IPS-18a (cell line): ENCODE results near the gene MOV10.
A peak's percentile ranks its signal among the peaks of the same experiment; 100 is the strongest.

ENCODE experiments used
- H3K27ac ChIP-seq: one replicate; pipeline ENCODE4 v1.5.1; 2013; ENCODE audit warnings: low read length
- H3K27me3 ChIP-seq: one replicate; pipeline ENCODE4 v1.6.1; 2013; ENCODE audit warnings: mild to moderate bottlenecking, low read length; ENCODE audit not compliant: control insufficient read depth, insufficient read depth
- H3K36me3 ChIP-seq: one replicate; pipeline ENCODE4 v1.6.1; 2013; ENCODE audit warnings: low read depth, low read length; ENCODE audit not compliant: control insufficient read depth
- H3K4me1 ChIP-seq: one replicate; pipeline ENCODE4 v1.6.1; 2013; ENCODE audit warnings: low read depth, low read length; ENCODE audit not compliant: control insufficient read depth
- H3K4me3 ChIP-seq: one replicate; pipeline ENCODE4 v1.5.1; 2013; ENCODE audit warnings: low read length
- H3K9ac ChIP-seq: one replicate; pipeline ENCODE4 v1.6.1; 2013; ENCODE audit warnings: mild to moderate bottlenecking, low read length, moderate library complexity
- H3K9me3 ChIP-seq: one replicate; pipeline ENCODE4 v1.6.1; 2013; ENCODE audit warnings: low read depth, low read length; ENCODE audit not compliant: control insufficient read depth

The MOV10 gene

DNA sequence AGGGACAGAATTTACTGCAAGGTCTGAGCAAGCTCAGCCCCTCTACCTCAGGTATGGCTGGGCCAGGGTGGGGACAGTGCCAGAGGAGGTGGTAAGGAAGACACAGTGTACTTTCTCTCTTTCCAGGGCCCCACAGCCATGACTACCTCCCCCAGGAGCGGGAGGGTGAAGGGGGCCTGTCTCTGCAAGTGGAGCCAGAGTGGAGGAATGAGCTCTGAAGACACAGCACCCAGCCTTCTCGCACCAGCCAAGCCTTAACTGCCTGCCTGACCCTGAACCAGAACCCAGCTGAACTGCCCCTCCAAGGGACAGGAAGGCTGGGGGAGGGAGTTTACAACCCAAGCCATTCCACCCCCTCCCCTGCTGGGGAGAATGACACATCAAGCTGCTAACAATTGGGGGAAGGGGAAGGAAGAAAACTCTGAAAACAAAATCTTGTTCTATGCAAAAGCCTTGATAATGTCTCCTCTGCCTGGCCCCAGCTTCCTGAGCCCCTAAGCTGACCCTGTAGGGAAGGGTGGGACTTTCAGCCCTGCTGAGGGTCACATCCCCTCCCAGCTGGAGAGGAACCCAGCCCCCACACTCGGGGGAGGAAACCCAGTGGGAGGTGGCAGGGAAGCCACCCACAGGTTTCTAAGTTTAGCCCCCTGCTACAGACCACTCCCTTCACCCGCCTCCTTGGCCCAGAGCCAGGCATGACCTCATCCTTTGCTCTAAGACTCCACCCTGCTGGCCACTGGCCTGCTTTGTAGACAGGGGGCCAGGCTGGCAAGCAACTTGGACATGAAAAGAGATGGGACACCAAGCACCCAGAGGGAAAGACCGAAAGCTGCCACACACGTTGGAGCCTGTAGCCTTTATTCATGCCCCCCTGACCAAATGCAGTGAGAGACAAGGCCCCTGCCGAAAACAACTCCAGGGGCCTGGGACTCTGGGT lies 26.1 kb downstream of the MOV10 start:
- no peaks in the 10 kb centered on the region for H3K9me3 ChIP-seq
- H3K27me3 ChIP-seq, result peaks cover 45% of the 10 kb centered on the region
- no peak overlapping the region for H3K27ac ChIP-seq
- peaks cover 40% of the 10 kb centered on the region for H3K4me1 ChIP-seq
- no peak overlapping the region for H3K4me3 ChIP-seq
- peaks cover 18% of the 10 kb centered on the region for H3K36me3 ChIP-seq
- no peak overlapping the region for H3K9ac ChIP-seq

DNA sequence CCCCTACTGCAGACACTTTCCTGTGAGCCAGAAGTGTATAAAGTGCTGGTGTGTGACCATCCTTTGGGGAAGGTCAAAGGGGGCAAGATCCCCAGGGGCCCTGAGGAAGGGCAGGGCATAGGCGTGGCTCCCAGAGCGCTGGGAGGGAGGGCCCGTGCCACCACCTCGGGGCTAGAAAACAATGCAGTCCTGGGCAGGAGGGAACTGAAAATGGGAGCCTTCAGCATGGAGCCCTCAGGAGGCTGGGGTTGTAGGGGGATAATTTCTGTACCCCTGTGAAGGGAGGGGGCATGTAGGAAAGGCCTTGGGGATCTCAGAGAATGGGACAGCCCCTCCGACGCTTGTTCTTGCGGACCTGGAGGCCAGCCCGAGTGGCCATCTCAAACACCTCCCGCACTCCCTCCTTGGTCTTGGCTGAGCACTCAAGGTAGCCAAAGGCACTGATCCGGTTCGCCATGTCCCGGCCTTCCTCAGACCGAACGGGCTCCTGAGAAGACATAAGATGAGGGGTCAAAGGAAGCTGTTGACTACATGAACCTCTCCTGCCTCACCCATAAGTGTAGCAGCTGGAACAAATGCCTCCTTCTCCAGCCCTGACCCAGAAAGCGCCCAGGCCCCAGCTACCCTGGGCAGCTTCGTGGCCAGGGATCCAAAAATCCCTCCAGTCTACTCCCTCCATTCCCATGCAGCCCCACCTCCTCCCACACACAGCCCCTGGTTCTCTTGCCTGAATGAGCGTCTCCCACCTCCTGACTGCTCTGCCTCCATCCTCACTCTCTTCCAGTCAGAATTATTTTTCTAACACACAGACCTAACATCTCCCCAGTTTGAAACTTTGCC lies 27.0 kb downstream of the MOV10 start:
- H3K36me3 ChIP-seq, result peaks cover 18% of the 10 kb centered on the region
- no peak overlapping the region for H3K4me3 ChIP-seq
- no peaks in the 10 kb centered on the region for H3K9me3 ChIP-seq
- H3K27ac ChIP-seq, result no peak overlapping the region
- H3K27me3 ChIP-seq, result peaks cover 49% of the 10 kb centered on the region
- no peak overlapping the region for H3K9ac ChIP-seq
- peaks cover 46% of the 10 kb centered on the region for H3K4me1 ChIP-seq

DNA sequence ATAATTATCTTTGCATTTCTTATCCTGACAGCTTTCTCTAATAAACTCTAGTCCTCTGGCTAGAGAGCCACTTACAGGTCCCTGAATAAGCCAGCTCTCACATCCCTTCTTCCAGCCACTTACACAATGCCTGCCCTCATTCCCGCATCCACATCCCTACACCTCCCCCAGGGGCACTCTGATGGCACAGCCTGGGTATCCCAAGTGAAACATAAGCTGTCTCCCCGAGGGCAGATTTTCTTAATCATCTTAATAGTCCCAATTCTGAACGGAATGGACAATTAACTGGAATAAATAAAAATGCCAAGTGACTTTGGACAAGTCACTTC lies 27.6 kb downstream of the MOV10 start:
- Histone ChIP-seq H3K9me3 (no peaks in the 10 kb centered on the region), H3K4me3 (no peak overlapping the region), H3K27ac (no peak overlapping the region), H3K27me3 (peaks cover 49% of the 10 kb centered on the region), H3K4me1 (peaks cover 46% of the 10 kb centered on the region), H3K36me3 (peaks cover 14% of the 10 kb centered on the region), H3K9ac (no peak overlapping the region)

DNA sequence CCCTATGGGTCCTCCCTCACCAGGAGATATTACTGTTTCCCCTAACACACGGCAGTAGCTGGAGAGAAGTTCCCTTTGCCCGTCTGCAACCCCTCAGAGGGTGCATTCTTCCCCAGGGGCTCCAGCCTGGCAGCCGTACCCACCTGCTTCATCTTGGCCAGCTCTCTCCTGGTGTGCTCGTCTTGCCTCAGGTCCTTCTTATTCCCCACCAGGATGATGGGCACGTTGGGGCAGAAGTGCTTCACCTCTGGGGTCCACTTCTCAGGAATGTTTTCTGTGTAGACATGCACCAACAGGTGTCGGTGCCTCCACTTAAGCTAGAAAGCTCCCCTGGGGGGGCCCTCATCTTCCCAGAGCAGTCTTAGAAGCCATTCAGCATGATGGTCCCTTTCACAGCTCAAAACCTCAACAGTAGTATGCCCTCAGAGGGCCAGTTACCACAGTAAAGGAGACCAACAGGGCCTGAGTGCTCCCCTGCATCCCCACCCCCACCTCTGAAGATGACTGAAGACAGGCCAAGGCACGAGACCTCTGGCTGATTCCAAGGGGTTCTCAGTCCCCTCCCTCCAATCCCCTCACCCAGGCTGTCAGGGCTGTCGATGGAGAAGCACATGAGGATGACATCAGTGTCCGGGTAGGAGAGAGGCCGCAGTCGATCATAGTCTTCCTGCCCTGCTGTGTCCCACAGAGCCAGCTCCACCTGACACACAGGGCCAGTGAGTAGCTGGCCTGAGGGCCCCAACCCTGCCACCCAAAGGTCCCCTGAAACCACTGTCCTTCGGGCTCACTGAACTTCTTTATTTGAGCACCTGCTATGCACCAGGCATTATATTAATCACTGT lies 28.2 kb downstream of the MOV10 start:
- no peak overlapping the region for H3K4me3 ChIP-seq
- no peak overlapping the region for H3K27ac ChIP-seq
- H3K36me3 ChIP-seq, result peaks cover 14% of the 10 kb centered on the region
- H3K9me3 ChIP-seq, result no peaks in the 10 kb centered on the region
- peaks cover 47% of the 10 kb centered on the region for H3K4me1 ChIP-seq
- H3K27me3 ChIP-seq, result peaks cover 51% of the 10 kb centered on the region
- H3K9ac ChIP-seq, result no peak overlapping the region

DNA sequence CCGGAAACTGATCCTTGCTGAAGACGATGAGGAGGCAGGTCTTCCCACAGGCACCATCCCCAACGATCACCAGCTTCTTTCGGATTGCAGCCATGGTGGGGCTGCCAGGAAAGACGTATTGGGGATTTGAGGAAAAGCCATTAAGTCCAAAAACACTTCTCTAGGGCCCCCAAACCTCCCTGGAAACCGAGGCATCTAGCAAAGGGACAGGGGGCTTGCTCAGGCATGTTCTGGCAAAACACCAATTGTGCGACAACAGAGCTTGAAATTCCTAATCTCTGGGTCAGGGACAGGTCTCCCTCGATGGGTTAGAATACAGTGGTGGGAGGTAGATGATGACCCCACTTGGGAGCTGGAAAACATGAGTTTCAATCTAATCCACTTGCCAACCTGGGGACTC lies 29.2 kb downstream of the MOV10 start:
- H3K4me1 ChIP-seq, result peaks cover 46% of the 10 kb centered on the region
- H3K9me3 ChIP-seq, result no peaks in the 10 kb centered on the region
- H3K4me3 ChIP-seq, result no peak overlapping the region
- no peak overlapping the region for H3K9ac ChIP-seq
- H3K27me3 ChIP-seq, result peaks cover 56% of the 10 kb centered on the region
- H3K27ac ChIP-seq, result no peak overlapping the region
- peaks cover 8% of the 10 kb centered on the region for H3K36me3 ChIP-seq

DNA sequence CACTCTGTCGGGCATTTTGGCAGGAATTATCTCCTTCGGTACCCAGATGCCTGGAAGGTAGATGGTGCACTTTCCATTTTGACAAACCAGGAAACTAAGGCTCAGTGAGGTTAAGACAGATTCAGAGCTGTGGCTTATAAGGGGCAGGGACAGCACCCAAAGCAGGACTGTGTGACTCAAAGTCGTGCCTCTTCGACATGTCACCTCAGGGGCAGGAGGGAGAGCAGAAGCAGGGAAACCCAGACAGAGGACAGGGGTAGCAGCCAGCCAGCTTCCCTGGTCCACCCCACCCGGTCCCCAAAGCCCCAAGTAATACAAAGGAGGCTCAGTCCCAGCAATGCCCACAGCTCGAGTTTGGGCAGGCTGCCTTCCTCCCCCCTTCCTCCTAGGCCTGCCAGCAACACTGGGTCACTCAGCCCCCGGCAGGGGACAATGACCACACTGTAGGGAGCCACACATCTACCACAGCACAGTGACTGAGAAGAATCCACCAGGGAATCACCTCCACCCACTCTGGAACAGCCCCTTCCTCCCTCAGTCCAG lies 30.0 kb downstream of the MOV10 start:
- H3K9ac ChIP-seq, result no peak overlapping the region
- H3K4me1 ChIP-seq, result peaks cover 44% of the 10 kb centered on the region
- H3K4me3 ChIP-seq, result peak overlapping the region; percentile 70
- peaks cover 5% of the 10 kb centered on the region for H3K36me3 ChIP-seq
- no peak overlapping the region for H3K27ac ChIP-seq
- H3K27me3 ChIP-seq, result peaks cover 48% of the 10 kb centered on the region
- H3K9me3 ChIP-seq, result no peaks in the 10 kb centered on the region

DNA sequence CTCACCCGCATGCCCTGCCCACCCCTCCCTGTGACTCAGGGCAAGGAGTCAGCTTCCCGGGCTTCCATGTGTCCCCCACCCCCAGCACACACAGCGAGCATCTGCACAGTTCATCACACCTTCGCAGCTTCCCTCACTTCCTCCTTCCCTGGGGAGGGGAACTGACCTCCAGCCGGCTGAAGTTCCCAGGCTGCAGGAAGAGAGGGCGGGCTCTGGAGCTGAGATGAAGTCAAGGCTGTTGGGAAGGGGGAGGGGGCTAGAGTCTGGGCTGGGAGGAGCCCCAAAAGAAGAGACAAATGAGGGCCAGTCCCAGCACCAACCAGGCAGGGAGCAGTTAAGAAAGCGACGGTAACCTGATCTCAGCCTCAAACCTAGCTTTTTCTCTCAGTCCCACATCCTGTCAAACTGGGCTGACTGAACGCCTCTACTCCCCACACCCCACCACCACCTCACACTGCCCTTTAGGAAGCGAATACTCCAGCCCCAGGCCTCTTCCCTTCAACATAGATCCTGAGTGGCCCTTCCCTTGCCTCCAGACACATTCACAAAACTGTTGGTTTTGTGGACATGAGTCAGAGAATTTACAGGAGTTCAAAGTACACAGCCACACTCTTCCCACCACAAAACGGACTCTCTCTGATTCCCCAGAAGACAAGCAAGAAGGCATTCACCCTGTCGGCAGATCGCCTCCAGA lies 30.6 kb downstream of the MOV10 start:
- Histone ChIP-seq H3K4me1 (peaks cover 41% of the 10 kb centered on the region), H3K27ac (no peak overlapping the region), H3K4me3 (peak overlapping the region; percentile 70), H3K36me3 (peaks cover 3% of the 10 kb centered on the region), H3K9ac (no peak overlapping the region), H3K9me3 (no peaks in the 10 kb centered on the region), H3K27me3 (peaks cover 42% of the 10 kb centered on the region)

DNA sequence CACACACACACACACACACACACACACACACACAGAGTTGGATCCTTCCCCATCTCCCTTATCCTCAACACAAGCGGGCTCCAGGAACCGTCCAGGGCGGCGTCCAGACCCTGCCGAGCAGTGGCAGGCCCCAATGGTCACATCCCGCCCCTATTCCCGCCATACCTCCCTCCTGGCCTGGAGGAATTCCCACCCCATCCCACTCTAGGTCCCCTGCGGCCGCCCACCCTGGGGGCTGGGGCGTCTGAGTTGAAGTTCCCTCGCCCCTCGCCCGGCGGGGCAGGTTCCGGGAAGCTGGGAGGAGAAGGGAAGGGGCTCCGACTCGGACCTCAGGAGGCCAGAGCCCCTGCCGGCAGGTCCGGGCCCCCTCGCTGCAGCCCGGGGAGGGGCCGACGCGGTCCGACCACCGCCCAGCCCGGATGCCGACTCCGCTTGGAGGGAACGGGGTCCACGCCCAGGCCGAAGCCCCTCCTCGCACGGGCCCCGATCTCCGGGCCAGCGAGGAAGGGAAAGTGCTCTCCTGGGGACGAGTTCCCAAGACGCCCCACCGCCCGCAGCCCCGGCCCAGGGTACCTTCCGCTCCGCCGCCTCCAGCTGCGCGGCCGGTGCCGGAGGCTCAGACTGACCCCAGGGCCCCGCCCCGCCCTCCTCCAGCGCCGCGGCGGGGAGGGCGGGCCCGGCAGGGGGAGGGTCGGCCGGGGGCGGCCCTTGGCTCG lies 32.2 kb downstream of the MOV10 start, which contains the start of gene RHOC:
Gene RHOC (minus strand): TSS at position 623 of the 716 bp plus-strand sequence. CDS start 3,328 bp downstream, outside the sequence.
- Histone ChIP-seq H3K4me3 (peak within 1 kb of the TSS; percentile 70), H3K27ac (no peak within 1 kb of the TSS), H3K4me1 (peaks cover 35% of the 10 kb centered on the region)

DNA sequence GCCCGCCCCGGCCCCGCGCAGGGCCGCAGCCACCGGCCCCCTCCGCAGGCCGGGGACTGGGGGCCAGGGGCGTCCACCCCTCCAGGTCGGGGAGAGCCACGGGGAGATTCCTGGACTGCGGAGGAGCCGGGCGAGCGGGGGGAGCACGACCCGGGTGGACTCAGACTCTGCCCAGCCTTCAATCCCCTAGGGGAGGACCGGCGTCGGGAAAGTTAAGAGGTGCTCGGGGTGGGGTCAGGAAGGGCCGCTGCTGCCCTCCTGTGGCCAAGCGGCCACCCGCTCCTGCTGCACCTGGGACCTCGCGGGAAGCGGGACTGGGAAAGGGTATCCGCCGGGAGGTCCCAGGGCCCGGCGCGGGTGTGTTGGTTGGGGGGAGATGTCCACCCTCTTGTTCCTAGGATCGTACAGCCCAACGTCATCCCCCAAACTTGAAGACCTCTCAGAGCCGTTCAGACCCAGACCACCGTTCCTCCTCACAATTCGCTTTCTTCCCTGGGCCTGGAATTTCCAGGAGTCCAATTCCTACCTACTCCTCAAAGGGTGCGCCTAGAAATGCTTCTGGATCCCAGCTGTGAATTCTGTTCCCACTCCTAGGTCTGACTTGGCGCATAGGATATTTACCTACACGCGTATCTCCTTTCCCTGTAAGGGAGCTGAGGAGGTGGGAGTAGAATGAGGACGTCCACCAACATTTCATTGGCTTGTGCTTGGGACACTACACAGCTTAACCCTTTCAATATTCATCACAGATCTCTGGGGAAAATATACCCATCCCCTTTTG lies 33.0 kb downstream of the MOV10 start:
- Histone ChIP-seq H3K9ac (no peak overlapping the region), H3K27ac (no peak overlapping the region), H3K4me1 (peaks cover 38% of the 10 kb centered on the region), H3K9me3 (no peaks in the 10 kb centered on the region), H3K27me3 (peaks cover 33% of the 10 kb centered on the region), H3K36me3 (peaks cover 11% of the 10 kb centered on the region), H3K4me3 (peak overlapping the region; percentile 70)

More for the DNA sequence above, 32.2 kb downstream of the MOV10 start, which contains the start of gene RHOC:
- peaks cover 11% of the 10 kb centered on the region for H3K36me3 ChIP-seq
- peak within 1 kb of the TSS; percentile 27 for H3K9ac ChIP-seq
- no peaks in the 10 kb centered on the region for H3K9me3 ChIP-seq
- H3K27me3 ChIP-seq, result peaks cover 39% of the 10 kb centered on the region
